Stimulated activated CD4-positive, alpha-beta T cell treated with anti-CD3 and anti-CD28 coated beads, Interleukin-1b, Interleukin-23, amount 100 ng/mL, for 24 hours (primary cell): Measurements from ENCODE around the gene NRK.
"Not testable (repeated sequence)": the region's sequence is repeated elsewhere in the genome, so short reads cannot be mapped to it uniquely, and the experiment has no call there.

Source experiments
- DNase-seq, 4 experiments: peaks; one replicate each; pipeline ENCODE4 v3.0.0-alpha.2; 2020; ENCODE audit warnings: low read depth in 4 of 4, low spot score in 1 of 4

The NRK gene

DNA sequence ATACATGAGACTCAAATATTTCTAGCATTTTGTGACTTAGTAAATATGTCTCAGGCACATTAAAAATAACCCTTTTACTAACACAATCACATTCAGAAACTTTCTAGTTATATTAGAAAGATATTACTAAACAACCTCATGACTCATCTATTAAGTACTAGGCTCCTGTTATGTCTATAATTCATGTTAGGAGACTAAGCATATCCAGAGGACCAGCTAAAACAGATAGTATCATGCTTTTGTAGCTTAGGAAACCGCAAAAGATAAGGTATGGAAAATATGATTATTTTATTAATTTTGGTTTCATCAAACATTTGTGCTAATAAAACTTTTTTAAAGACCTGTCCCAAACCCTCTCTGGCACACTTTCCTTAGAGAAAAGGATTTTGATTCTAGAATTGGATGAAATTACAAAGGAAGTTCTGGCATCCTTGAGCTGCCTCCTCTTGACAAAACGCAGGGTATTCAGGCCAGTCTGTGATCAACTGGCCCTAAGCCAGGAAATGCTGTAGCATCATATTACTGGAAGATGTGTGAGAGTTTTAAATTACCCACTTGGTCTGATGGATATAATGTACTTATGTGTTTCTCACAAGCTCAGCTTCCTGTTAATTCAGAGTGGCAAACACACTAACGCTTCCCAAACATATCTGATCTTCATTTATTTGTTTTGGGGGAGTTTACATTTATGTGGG is 60.4 kb downstream of the NRK start:
- no peak for DNase-seq

DNA sequence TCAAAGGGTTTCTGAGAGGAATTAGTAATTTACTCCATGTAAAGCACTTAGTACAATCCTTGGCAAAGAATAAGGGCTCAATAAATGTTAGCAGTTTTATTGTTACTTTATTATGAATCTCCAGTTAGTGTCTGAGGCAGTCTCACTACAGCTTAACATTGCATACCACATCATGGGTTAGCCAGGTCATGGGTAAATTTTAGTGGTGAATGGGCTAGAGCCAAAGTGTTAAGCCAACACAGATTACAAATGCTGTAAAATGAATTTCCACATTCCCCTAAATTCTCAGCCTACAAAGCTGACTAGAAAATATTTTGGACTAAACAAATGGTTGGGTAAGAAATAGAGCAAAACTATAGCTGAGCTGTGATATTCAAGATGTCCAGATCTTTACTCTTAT is 72.4 kb downstream of the NRK start:
- no peak for DNase-seq

- DNase-seq: no peak
These were observed 87.2 kb downstream of the NRK start for GRCh38 chrX:105909576-105909975.

- DNase-seq: no peak
These were observed 88.3 kb downstream of the NRK start for GRCh38 chrX:105910563-105911105.

- no peak for DNase-seq
These were observed 122.9 kb downstream of the NRK start for GRCh38 chrX:105945266-105945665.

DNA sequence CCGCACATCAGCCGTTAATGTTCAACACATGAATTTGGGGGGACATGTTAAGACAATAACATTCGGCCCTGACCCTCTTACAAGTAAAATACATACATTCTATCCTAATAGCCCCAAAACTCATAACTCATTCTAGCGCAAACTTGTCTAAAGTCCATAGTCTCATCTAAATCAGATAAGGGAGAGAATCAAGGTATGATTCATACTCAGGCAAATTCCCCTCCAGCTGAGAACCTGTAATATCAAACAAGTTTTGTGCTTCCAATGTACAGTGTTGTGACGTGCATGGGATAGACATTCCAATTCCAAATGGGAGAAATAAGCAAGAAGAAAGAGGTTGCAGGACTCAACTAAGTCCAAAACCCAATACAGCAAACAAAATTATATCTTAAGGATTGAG is 147.1 kb downstream of the NRK start:
- no peak for DNase-seq

GRCh38 chrX:105972690-105973386 is 150.5 kb downstream of the NRK start:
- no peak for DNase-seq

- DNase-seq: no peak
These were observed 151.0 kb downstream of the NRK start for GRCh38 chrX:105973387-105973739.

DNA sequence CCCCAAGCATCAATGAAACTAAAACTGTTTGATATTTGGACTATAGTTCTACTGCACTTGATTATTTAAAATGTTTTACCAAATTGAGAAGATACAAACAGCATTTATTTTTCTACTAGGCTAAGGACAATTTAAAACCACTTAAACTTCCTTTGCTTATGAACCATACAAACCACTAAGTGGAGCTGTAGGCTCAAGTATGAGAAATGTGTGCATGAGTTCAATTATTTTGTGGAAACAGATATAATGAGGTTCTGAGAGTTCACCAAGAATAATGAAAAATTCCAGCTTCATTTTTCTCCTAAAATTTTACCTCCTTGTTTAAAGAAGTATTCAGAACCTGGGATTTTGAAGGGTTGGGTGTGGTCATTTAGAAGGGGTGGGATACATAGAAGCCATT is 153.0 kb downstream of the NRK start:
- no peak for DNase-seq

DNA sequence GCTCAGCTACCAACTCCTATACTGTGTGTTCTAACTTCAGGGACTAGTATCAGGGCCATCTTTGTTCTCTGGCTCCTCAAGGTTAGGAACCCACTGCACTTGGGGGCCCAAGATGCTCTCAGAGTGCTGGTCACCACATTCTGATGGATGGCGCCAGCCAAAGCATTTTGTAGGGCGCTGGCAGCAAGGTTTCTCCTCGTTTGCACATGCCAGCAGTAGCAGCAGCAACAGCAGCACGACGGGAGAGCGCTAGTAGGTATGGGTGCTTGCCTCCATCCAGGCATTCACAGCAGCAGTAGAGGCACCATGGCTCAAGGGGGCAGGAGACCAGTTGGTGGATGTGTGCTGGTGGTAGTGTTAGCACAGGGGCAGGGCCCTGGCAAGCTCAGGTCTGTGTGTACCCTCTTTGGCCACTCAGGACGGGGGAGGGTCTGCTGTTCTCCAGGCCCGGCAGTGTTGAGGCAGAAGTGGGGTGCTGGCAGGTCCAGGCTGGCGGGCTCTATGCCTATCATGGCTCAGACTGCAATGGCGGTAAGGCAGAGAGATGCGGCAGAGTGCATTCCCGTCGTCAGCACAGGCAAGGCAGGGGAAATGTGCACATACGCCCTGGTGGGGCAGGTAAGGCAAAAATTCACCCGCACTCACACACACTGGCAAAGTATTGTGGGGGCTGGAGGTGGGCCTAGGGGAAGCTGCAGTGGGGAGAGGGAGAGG is 159.6 kb downstream of the NRK start:
- no peak for DNase-seq

- DNase-seq: not testable (repeated sequence)
These were observed 166.1 kb downstream of the NRK start for GRCh38 chrX:105988487-105988886.

DNA sequence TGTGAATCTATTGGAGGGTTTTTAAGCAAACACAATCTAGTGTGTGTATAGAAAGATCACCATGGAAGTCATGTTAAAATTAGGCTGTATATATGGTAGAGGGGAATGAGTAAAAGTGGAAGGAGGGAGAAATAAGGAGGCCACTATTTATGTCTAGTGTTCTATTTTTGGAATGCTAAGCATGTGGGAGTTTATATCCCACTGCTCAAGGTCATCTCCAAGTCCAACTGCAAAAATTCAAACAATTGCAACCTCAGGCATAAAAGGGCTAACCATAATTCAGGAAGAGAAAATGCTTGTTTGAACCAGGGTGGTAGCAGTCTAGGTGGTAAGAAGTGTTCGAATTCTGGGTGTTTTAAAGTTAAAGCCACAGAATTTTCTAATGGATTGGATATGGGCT is 177.0 kb downstream of the NRK start:
- no peak for DNase-seq

DNA sequence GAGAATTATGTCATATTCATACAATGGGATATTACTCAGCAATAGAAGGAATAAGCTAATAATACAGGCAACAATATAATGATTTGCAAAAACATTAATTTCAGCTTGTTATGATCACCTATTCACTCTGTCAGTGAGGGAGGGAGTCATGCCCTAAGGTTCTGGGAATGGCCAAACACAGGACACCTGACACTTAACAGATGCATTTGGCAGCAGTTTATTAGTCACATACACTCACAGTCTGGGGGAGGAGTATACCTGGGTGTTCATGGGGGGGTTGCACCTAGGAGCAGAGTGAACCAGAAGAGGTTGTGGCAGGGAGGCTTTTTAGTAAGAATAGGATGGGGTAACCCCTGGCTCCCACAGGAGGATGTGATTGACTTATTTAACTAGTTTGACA is 177.9 kb downstream of the NRK start:
- no peak for DNase-seq

DNA sequence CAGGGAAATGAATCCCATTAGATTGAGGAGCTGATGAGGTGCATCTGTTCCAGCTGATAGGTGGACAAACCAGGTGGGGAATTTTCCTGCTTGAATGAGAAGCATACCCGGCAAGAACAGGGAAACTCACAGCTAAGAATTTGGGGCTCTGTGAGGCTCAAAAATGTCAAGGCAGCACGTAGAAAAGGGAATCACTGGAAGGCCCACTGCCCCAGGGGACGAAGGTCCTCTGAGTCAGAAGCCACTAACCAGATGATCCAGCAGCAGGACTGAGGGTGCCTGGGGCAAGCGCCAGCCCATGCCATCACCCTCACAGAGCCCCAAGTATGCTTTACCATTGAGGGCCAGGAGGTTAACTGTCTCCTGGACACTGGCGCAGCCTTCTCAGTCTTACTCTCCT is 178.3 kb downstream of the NRK start:
- DNase-seq: not testable (repeated sequence)

DNA sequence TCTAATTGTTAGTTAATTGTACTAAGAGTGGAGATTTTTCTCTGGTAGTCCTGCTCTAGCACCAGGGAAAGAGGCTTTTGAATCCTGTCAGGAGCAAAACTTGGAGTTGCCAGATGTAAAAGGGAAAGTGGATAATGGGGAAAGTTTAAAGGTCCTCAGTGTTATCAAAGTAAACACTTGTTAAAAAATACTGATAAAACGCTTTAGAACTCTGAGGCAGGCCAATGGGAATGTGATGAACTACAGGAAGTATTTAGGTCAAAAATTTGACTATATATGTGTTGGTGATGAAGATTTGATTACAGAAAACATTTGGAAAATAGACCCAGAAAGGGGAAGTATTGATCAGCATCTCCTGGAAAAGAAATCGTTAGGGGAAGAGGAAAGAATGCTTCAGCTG is 183.3 kb downstream of the NRK start:
- DNase-seq: no peak

- DNase-seq: no peak
These were observed 185.5 kb downstream of the NRK start for GRCh38 chrX:106007815-106008214.
